ENCODE data around the gene PLA2G3. TPM values are rescaled to one million over a fixed set of nuclear protein-coding genes. Genes with fewer than 3 reads are reported as not detected.

The PLA2G3 gene
- total RNA-seq, 1 donor: 0.36 TPM

DNA sequence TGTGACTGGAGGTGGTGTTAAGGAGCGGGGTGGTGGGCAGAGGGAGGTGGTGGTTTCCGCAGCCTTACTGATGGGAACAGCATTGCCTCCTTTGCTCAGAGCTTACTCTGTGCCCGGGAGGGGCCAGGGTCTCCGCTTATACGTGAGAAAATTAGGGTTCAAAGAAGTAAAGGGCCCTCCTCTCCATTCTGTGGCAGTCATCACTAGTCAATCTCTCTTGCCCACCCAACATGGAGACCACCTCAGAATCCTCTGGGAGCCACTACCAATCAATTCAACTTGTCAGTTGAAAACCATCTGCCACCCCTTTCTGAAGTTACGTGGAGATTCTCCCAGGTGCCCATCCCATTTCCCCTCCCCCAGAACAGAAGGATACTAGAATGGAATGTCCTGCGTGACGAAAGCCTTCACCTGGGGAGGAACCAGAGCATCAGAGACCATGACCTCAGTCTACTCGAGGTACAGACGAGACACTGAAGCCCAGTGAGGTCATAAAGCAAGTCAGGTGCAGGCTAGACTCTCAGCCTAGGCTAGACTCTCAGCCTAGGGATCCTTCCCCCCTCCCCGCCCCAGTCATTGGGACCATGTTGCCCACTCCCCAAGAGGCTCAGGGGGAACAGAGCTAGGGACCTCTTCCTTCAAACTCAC lies 34.9 kb downstream of the PLA2G3 start:
- TF ChIP-seq, protein P1, sequence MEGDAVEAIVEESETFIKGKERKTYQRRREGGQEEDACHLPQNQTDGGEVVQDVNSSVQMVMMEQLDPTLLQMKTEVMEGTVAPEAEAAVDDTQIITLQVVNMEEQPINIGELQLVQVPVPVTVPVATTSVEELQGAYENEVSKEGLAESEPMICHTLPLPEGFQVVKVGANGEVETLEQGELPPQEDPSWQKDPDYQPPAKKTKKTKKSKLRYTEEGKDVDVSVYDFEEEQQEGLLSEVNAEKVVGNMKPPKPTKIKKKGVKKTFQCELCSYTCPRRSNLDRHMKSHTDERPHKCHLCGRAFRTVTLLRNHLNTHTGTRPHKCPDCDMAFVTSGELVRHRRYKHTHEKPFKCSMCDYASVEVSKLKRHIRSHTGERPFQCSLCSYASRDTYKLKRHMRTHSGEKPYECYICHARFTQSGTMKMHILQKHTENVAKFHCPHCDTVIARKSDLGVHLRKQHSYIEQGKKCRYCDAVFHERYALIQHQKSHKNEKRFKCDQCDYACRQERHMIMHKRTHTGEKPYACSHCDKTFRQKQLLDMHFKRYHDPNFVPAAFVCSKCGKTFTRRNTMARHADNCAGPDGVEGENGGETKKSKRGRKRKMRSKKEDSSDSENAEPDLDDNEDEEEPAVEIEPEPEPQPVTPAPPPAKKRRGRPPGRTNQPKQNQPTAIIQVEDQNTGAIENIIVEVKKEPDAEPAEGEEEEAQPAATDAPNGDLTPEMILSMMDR (IDR thresholded peaks at IDR 0.05; ENCODE audit: extremely low read depth, low read depth, low read length): no peak
- Histone ChIP-seq H3K4me3 (ENCODE audit: insufficient read depth, low read length) (peak overlapping the region; percentile 93), H3K4me1 (ENCODE audit: insufficient read depth, low read length) (peaks cover 39% of the 10 kb centered on the region), H4K20me1 (ENCODE audit: insufficient read depth, low read length) (peaks cover 37% of the 10 kb centered on the region), H3K27ac (ENCODE audit: low read depth, low read length) (peak overlapping the region; percentile 97), H3K4me2 (ENCODE audit: insufficient read depth, low read length) (peak overlapping the region; percentile 82), H3K27me3 (ENCODE audit: insufficient read depth, low read length) (no peaks in the 10 kb centered on the region), H3K79me2 (ENCODE audit: insufficient read depth, low read length) (peaks cover 30% of the 10 kb centered on the region), H3K9me3 (ENCODE audit: low read depth, low read length) (no peaks in the 10 kb centered on the region), H3K36me3 (ENCODE audit: insufficient read depth, low read length) (peaks cover 44% of the 10 kb centered on the region), H2AFZ (ENCODE audit: low read length) (no peak overlapping the region)
- peak; percentile 68 for DNase-seq (ENCODE audit: insufficient read length, low spot score, missing footprints)

- H3K36me3 ChIP-seq (ENCODE audit: insufficient read depth, low read length): peaks cover 47% of the 10 kb centered on the region
Measured at GRCh38 chr22:31104869-31105268, 35.4 kb downstream of the PLA2G3 start.

DNA sequence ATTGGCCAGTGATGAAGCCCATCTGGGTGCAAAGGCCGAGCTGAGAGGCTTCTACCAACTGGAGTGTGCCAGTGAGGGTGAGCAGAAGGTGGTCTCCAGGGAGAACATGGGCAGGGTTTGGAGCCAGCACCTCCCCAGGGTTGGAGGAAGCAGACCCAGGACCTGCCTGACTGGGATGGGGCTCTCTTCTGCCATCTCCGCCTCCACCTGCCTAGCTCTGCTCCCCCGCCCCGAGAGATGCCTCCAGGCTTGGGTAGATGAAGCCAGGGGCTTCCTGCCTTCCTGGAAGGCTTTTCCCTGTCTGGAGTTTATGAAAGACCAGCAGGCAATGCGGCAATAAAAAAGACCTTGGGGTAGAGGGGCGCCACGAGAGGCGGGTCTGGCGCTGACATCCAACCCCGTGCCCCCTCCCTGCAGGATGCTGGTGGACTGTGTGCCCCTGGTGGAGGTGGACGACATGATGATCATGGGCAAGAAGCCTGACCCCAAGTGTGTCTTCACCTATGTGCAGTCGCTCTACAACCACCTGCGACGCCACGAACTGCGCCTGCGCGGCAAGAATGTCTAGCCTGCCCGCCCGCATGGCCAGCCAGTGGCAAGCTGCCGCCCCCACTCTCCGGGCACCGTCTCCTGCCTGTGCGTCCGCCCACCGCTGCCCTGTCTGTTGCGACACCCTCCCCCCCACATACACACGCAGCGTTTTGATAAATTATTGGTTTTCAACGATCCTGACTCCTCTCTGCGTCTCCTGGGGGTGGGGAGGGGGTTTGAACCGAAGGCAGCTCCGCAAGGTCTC lies 36.2 kb downstream of the PLA2G3 start:
- H3K27me3 ChIP-seq (ENCODE audit: insufficient read depth, low read length): no peaks in the 10 kb centered on the region
- H3K9me3 ChIP-seq (ENCODE audit: low read depth, low read length): no peaks in the 10 kb centered on the region
- DNase-seq (ENCODE audit: insufficient read length, low spot score, missing footprints): peak; percentile 61
- no peak overlapping the region for H3K4me2 ChIP-seq (ENCODE audit: insufficient read depth, low read length)
- H2AFZ ChIP-seq (ENCODE audit: low read length): no peak overlapping the region
- peaks cover 39% of the 10 kb centered on the region for H3K4me1 ChIP-seq (ENCODE audit: insufficient read depth, low read length)
- H4K20me1 ChIP-seq (ENCODE audit: insufficient read depth, low read length): peaks cover 37% of the 10 kb centered on the region
- peak overlapping the region; percentile 82 for H3K27ac ChIP-seq (ENCODE audit: low read depth, low read length)
- no peak overlapping the region for H3K4me3 ChIP-seq (ENCODE audit: insufficient read depth, low read length)
- H3K36me3 ChIP-seq (ENCODE audit: insufficient read depth, low read length): peaks cover 54% of the 10 kb centered on the region
- H3K79me2 ChIP-seq (ENCODE audit: insufficient read depth, low read length): peaks cover 34% of the 10 kb centered on the region
- TF ChIP-seq, protein P1 (IDR thresholded peaks at IDR 0.05; ENCODE audit: extremely low read depth, low read depth, low read length): no peak

More at GRCh38 chr22:31104869-31105268, 35.4 kb downstream of the PLA2G3 start:
- Histone ChIP-seq H3K4me1 (ENCODE audit: insufficient read depth, low read length) (peaks cover 39% of the 10 kb centered on the region), H3K27ac (ENCODE audit: low read depth, low read length) (no peak overlapping the region), H3K4me3 (ENCODE audit: insufficient read depth, low read length) (no peak overlapping the region), H2AFZ (ENCODE audit: low read length) (no peak overlapping the region), H3K9me3 (ENCODE audit: low read depth, low read length) (no peaks in the 10 kb centered on the region), H3K27me3 (ENCODE audit: insufficient read depth, low read length) (no peaks in the 10 kb centered on the region), H3K79me2 (ENCODE audit: insufficient read depth, low read length) (peaks cover 30% of the 10 kb centered on the region), H4K20me1 (ENCODE audit: insufficient read depth, low read length) (peaks cover 37% of the 10 kb centered on the region), H3K4me2 (ENCODE audit: insufficient read depth, low read length) (no peak overlapping the region)
- peak; percentile 65 for DNase-seq (ENCODE audit: insufficient read length, low spot score, missing footprints)
- TF ChIP-seq, protein P1 (IDR thresholded peaks at IDR 0.05; ENCODE audit: extremely low read depth, low read depth, low read length): no peak

- peaks cover 37% of the 10 kb centered on the region for H4K20me1 ChIP-seq (ENCODE audit: insufficient read depth, low read length)
- H2AFZ ChIP-seq (ENCODE audit: low read length): no peak overlapping the region
- H3K4me3 ChIP-seq (ENCODE audit: insufficient read depth, low read length): no peak overlapping the region
- H3K9me3 ChIP-seq (ENCODE audit: low read depth, low read length): no peaks in the 10 kb centered on the region
- peaks cover 40% of the 10 kb centered on the region for H3K79me2 ChIP-seq (ENCODE audit: insufficient read depth, low read length)
- TF ChIP-seq, protein P1 (IDR thresholded peaks at IDR 0.05; ENCODE audit: extremely low read depth, low read depth, low read length): no peak
- H3K27ac ChIP-seq (ENCODE audit: low read depth, low read length): peak overlapping the region; percentile 82
- H3K36me3 ChIP-seq (ENCODE audit: insufficient read depth, low read length): peaks cover 62% of the 10 kb centered on the region
- no peak overlapping the region for H3K4me2 ChIP-seq (ENCODE audit: insufficient read depth, low read length)
- peaks cover 38% of the 10 kb centered on the region for H3K4me1 ChIP-seq (ENCODE audit: insufficient read depth, low read length)
- no peaks in the 10 kb centered on the region for H3K27me3 ChIP-seq (ENCODE audit: insufficient read depth, low read length)
- DNase-seq (ENCODE audit: insufficient read length, low spot score, missing footprints): peak; percentile 90
Measured at GRCh38 chr22:31103111-31103510, 37.2 kb downstream of the PLA2G3 start.
